Testis (tissue), 2 donors: Measurements from ENCODE around the gene MKNK1.

Experiments
- POLR2A ChIP-seq: fragments of 450-650 bp; IDR thresholded peaks from one replicate; pipeline ENCODE4 v1.6.1; 2017; ENCODE audit warnings: antibody characterized with exemption, mild to moderate bottlenecking, moderate library complexity
- TF ChIP-seq, protein P1 (sequence below), 3 experiments: fragments of 450-650 bp in 2 of 3; fragments of 200-600 bp in 1 of 3; sonication (generic) in 1 of 3; IDR thresholded peaks; one replicate each; pipeline ENCODE4 v1.5.1; 2016 to 2019; ENCODE audit warnings: antibody characterized with exemption in 3 of 3, mild to moderate bottlenecking in 2 of 3, moderate library complexity in 1 of 3

DNA sequence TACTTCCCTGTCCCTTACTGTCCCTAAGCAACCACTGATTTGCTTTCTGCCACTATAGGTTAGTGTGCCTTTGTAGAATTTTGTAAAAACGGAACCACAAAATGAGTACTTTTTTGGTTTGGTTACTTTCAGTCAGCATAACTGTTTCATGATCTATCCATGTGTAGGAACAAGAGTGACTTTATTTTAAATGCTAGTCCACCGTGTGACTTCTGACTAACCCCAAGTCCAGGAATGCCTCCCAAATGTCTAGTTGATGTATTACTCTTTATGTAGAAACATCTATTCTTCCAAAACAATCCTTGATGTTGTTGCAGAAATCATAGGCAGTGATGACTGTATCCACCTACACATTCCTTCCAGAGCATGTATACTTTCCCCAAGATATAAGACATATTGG is 42.8 kb upstream of the MKNK1 start:
- TF ChIP-seq, protein P1, sequence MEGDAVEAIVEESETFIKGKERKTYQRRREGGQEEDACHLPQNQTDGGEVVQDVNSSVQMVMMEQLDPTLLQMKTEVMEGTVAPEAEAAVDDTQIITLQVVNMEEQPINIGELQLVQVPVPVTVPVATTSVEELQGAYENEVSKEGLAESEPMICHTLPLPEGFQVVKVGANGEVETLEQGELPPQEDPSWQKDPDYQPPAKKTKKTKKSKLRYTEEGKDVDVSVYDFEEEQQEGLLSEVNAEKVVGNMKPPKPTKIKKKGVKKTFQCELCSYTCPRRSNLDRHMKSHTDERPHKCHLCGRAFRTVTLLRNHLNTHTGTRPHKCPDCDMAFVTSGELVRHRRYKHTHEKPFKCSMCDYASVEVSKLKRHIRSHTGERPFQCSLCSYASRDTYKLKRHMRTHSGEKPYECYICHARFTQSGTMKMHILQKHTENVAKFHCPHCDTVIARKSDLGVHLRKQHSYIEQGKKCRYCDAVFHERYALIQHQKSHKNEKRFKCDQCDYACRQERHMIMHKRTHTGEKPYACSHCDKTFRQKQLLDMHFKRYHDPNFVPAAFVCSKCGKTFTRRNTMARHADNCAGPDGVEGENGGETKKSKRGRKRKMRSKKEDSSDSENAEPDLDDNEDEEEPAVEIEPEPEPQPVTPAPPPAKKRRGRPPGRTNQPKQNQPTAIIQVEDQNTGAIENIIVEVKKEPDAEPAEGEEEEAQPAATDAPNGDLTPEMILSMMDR (IDR thresholded peaks at IDR 0.05) = no peak
- TF ChIP-seq POLR2A = no peak
